ENCODE measurements around the gene SLC22A31.

DNA sequence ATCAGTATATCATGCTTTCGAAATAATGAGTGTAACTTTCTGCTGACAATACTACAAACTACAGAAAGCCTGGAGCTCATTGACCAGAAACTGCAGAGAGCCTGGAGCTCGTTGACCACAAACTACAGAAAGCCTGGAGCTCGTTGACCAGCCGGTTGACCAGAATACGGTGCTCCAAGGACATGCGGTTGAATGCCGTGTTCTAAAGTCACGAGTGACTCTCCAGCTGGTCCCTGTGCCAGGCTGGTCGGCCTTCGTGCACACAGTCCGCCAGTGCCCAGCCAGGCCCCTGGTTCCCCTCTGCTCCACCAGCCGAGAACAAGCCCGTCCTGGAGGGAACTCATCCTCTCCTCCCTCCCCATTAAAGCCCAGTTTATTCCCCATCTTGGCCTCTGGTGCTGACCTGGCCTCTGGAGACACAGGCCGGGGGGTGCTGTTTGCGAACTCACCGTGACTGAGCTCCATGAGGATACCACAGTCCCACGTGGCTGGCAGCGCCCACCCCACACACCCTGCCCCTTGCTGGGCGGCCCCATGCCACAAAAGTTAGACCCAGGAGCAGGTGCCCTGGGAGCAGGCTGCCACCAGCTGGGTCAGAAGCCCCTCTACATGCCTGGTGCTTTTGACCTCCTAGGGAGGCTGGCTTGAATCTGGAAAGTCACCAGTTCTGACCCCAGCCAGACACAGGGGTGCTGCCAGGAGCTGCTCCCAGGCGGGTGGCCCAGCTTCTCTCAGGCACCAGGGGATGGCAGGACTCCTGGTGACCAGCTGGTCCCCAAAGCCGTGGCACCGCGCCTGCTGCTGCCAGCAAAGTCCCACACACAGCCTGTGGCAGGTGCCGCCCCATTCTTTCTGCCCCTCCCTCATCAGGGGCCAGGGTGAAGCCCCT is 44.2 kb downstream of the SLC22A31 start:
- TF ChIP-seq, protein P1, sequence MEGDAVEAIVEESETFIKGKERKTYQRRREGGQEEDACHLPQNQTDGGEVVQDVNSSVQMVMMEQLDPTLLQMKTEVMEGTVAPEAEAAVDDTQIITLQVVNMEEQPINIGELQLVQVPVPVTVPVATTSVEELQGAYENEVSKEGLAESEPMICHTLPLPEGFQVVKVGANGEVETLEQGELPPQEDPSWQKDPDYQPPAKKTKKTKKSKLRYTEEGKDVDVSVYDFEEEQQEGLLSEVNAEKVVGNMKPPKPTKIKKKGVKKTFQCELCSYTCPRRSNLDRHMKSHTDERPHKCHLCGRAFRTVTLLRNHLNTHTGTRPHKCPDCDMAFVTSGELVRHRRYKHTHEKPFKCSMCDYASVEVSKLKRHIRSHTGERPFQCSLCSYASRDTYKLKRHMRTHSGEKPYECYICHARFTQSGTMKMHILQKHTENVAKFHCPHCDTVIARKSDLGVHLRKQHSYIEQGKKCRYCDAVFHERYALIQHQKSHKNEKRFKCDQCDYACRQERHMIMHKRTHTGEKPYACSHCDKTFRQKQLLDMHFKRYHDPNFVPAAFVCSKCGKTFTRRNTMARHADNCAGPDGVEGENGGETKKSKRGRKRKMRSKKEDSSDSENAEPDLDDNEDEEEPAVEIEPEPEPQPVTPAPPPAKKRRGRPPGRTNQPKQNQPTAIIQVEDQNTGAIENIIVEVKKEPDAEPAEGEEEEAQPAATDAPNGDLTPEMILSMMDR (IDR thresholded peaks at IDR 0.05): no peak
- TF ChIP-seq POLR2A (IDR thresholded peaks at IDR 0.05) (no peak), EP300 (IDR thresholded peaks at IDR 0.05) (no peak)

Data from ovary (tissue), 3 donors.